Skeletal muscle satellite cell (primary cell): ENCODE data around the gene LRRC1.
A peak's percentile ranks its signal among the peaks of the same experiment; 100 is the strongest.
"Not testable (repeated sequence)": the region's sequence is repeated elsewhere in the genome, so short reads cannot be mapped to it uniquely, and the experiment has no call there.

Source experiments
- H3K27me3 ChIP-seq: 2 replicates; pipeline ENCODE4 v1.7.0; 2013; ENCODE audit warnings: low read length; ENCODE audit not compliant: control insufficient read depth, insufficient read depth
- H3K36me3 ChIP-seq: 2 replicates; pipeline ENCODE4 v1.7.0; 2013; ENCODE audit warnings: mild to moderate bottlenecking, control low read depth, low read length; ENCODE audit not compliant: insufficient read depth
- H3K4me1 ChIP-seq: 2 replicates; pipeline ENCODE4 v1.7.0; 2013; ENCODE audit warnings: low read length; ENCODE audit not compliant: control insufficient read depth, insufficient read depth
- H3K4me2 ChIP-seq: 2 replicates; pipeline ENCODE4 v1.7.0; 2013; ENCODE audit warnings: mild to moderate bottlenecking, low read length
- H3K4me3 ChIP-seq: 2 replicates; pipeline ENCODE4 v1.7.0; 2013; ENCODE audit warnings: low read length
- H3K9ac ChIP-seq: 2 replicates; pipeline ENCODE4 v1.7.0; 2013; ENCODE audit warnings: mild to moderate bottlenecking, low read depth, low read length, moderate library complexity
- H3K9me3 ChIP-seq: replicated peaks from 2 replicates; pipeline ENCODE4 v1.7.0; 2013; ENCODE audit warnings: mild to moderate bottlenecking, control low read depth, low read length

LRRC1 gene

GRCh38 chr6:53805016-53805415 is 10.2 kb downstream of the LRRC1 start:
- peaks cover 11% of the 10 kb centered on the region for H3K4me1 ChIP-seq
- H3K4me2 ChIP-seq: no peak overlapping the region
- no peaks in the 10 kb centered on the region for H3K9me3 ChIP-seq
- H3K36me3 ChIP-seq: no peaks in the 10 kb centered on the region
- no peak overlapping the region for H3K9ac ChIP-seq
- no peak overlapping the region for H3K4me3 ChIP-seq
- no peaks in the 10 kb centered on the region for H3K27me3 ChIP-seq

DNA sequence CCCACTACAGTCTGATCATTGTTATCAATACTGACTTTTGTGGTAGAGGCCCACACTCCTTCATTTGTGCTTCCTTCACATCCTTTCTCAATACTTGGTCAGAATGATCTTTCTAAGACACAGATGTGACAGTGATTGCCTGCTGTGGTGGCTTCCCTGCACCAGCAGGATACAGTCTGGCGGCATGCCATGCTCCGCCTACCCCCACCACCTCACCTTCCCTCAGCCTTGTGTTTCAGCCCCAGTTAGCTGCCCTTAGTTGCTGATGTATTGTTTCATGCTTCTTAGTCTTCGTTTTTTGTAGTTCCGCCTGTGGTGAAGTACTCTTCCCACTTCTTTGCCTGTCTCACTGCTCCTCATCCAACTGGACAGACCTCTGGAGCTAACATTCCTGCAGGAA is 10.9 kb downstream of the LRRC1 start:
- Histone ChIP-seq H3K4me1 (peaks cover 11% of the 10 kb centered on the region), H3K4me2 (no peak overlapping the region), H3K36me3 (no peaks in the 10 kb centered on the region), H3K27me3 (no peaks in the 10 kb centered on the region), H3K9ac (no peak overlapping the region), H3K4me3 (no peak overlapping the region), H3K9me3 (no peaks in the 10 kb centered on the region)

GRCh38 chr6:53807606-53808005 is 12.8 kb downstream of the LRRC1 start:
- not testable (repeated sequence) for H3K9ac ChIP-seq, H3K36me3 ChIP-seq, H3K27me3 ChIP-seq, H3K4me3 ChIP-seq, H3K4me2 ChIP-seq, H3K9me3 ChIP-seq
- peaks cover 11% of the 10 kb centered on the region for H3K4me1 ChIP-seq

GRCh38 chr6:53808302-53808881 is 13.6 kb downstream of the LRRC1 start:
- Histone ChIP-seq H3K4me1 (peaks cover 5% of the 10 kb centered on the region), H3K4me2 (no peak overlapping the region), H3K36me3 (no peaks in the 10 kb centered on the region), H3K9ac (no peak overlapping the region), H3K9me3 (no peaks in the 10 kb centered on the region), H3K4me3 (no peak overlapping the region), H3K27me3 (no peaks in the 10 kb centered on the region)

DNA sequence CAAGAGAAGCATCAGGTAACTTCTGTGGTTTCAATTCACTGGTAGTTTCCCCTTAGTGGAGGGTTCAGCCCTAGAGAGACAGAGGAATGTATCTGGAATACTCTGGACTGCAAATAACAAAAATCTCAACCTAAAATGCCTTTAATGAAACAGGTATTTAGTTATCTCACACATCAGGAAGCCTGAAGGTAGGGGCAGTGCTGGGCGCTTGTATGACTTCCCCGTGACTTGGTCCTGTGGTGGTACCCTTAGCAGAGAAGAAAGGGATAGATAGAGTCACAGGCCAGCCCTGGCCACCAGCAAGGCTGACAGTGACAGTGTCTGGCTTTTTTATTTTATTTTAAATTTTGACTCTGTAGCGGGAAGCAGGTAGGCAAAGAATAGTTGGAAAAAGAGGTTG is 14.9 kb downstream of the LRRC1 start:
- no peak overlapping the region for H3K4me3 ChIP-seq
- H3K4me2 ChIP-seq: no peak overlapping the region
- no peaks in the 10 kb centered on the region for H3K27me3 ChIP-seq
- no peaks in the 10 kb centered on the region for H3K9me3 ChIP-seq
- no peaks in the 10 kb centered on the region for H3K4me1 ChIP-seq
- no peak overlapping the region for H3K9ac ChIP-seq
- H3K36me3 ChIP-seq: no peaks in the 10 kb centered on the region

DNA sequence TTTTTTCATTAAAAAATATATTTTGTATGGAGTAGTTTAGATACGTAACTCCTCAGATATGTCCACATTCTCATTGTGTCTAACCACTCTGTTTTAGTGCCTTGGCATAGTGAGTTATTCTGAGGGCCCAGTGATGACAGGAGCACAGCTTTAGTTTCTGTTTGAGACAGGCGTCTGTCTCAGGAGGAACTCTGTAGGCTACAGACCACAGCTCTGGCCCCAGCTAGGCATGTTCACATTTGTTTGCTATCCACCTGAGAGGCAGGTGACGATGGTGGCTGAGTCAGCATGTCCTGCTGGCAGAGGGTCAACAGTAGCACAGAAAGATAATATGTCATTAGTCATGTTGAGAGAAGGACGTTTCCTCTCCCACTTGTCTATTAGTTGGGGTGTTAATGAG is 16.3 kb downstream of the LRRC1 start:
- H3K36me3 ChIP-seq: no peaks in the 10 kb centered on the region
- H3K27me3 ChIP-seq: no peaks in the 10 kb centered on the region
- peaks cover 10% of the 10 kb centered on the region for H3K4me1 ChIP-seq
- H3K4me2 ChIP-seq: no peak overlapping the region
- H3K4me3 ChIP-seq: no peak overlapping the region
- H3K9me3 ChIP-seq: no peaks in the 10 kb centered on the region
- H3K9ac ChIP-seq: no peak overlapping the region

GRCh38 chr6:53811746-53812145 is 16.9 kb downstream of the LRRC1 start:
- Histone ChIP-seq H3K9ac (no peak overlapping the region), H3K4me1 (peaks cover 13% of the 10 kb centered on the region), H3K4me3 (no peak overlapping the region), H3K9me3 (no peaks in the 10 kb centered on the region), H3K36me3 (no peaks in the 10 kb centered on the region), H3K27me3 (no peaks in the 10 kb centered on the region), H3K4me2 (no peak overlapping the region)

DNA sequence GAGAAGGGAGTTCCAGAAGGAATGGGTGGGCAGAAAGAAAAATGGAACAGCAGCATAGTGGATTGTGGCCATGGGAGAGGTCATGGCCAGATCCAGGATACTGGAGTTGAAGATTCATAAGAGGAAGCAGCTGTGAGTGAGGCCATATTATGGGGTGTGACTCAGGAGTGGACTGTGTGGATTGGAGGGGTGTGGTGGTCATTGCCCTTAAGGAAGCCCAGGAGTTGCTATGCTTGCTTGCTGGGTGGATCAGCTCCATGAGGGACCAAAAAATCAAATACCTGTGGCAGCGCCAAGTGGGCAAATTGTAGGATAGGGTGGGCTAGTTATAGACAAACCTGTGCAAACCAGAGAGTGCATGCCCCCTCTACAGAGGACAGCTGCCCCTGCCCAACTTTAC is 18.3 kb downstream of the LRRC1 start:
- no peaks in the 10 kb centered on the region for H3K9me3 ChIP-seq

GRCh38 chr6:53813801-53814200 is 19.0 kb downstream of the LRRC1 start:
- H3K27me3 ChIP-seq: no peaks in the 10 kb centered on the region
- H3K4me3 ChIP-seq: no peak overlapping the region
- no peak overlapping the region for H3K4me2 ChIP-seq
- no peaks in the 10 kb centered on the region for H3K36me3 ChIP-seq
- no peaks in the 10 kb centered on the region for H3K9me3 ChIP-seq
- peaks cover 13% of the 10 kb centered on the region for H3K4me1 ChIP-seq
- no peak overlapping the region for H3K9ac ChIP-seq

More for the DNA sequence above, 18.3 kb downstream of the LRRC1 start:
- H3K9ac ChIP-seq: no peak overlapping the region
- H3K36me3 ChIP-seq: no peaks in the 10 kb centered on the region
- peaks cover 13% of the 10 kb centered on the region for H3K4me1 ChIP-seq
- no peak overlapping the region for H3K4me3 ChIP-seq
- H3K27me3 ChIP-seq: no peaks in the 10 kb centered on the region
- no peak overlapping the region for H3K4me2 ChIP-seq

DNA sequence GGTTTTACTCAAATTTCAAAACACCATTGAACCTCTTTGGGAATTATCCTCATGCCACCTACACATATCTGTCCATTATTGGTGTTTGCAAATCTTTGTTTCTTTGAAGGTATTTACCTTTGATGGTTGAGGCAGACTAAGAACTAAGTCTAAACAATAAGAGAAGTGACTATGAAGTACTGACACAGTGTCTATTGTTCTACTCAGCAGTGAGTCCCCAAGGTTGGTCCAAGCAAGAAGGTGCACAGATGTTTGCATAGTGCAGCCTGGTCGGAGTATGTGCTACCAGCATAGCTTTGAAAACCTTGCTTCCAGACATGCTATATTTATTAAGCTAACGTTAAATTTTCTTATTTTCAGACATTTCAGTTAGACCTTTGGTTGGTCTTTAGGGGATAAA is 19.5 kb downstream of the LRRC1 start:
- Histone ChIP-seq H3K4me1 (peaks cover 18% of the 10 kb centered on the region), H3K9ac (no peak overlapping the region), H3K9me3 (no peaks in the 10 kb centered on the region), H3K4me3 (no peak overlapping the region), H3K4me2 (no peak overlapping the region), H3K27me3 (no peaks in the 10 kb centered on the region), H3K36me3 (no peaks in the 10 kb centered on the region)

DNA sequence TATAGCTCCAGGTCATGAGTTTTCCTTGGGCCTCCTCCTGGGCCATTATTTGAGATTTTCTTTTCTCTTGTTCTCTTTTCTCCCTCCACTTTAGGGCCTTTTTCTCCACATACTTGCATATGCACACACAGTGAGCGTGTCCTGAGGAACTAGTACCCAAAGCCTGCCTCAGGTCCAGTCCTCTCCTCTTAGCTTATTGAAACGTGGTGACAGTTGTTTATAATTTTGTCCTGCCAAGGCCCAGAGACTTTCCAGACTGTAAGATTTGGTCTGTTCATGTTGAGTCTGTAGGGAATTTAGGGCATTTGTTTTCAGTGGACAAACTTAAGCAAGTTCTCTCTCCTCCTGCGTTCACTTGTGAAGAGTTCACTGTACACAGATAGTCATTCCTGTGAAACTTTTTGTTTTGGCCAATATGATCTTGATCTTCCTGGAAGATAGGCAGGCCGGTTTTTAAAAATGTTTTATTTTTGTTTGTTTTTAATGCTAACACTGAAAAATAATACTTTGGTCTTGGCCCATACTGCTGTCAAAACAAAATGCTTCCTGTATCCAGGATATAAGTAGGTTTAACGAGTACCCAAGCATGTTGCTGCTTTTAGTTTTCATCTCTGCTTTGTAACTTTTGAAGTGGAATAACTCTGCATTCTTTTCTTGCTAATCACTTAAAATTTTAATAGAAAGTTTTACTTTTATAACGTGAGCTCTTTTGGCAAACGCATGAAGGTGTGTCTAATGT is 20.7 kb downstream of the LRRC1 start:
- H3K4me2 ChIP-seq: peak overlapping the region; percentile 44
- peak overlapping the region; percentile 38 for H3K9ac ChIP-seq
- no peak overlapping the region for H3K4me3 ChIP-seq
- H3K9me3 ChIP-seq: no peaks in the 10 kb centered on the region
- H3K4me1 ChIP-seq: peaks cover 20% of the 10 kb centered on the region
- H3K27me3 ChIP-seq: no peaks in the 10 kb centered on the region
- H3K36me3 ChIP-seq: no peaks in the 10 kb centered on the region
